Measurements from ENCODE around the gene ACOXL. TPM values are rescaled to one million over a fixed set of nuclear protein-coding genes. Genes with fewer than 3 reads are reported as not detected.

The ACOXL gene
- total and polyA plus RNA-seq, 2 donors, result 0.38 to 0.41 TPM

DNA sequence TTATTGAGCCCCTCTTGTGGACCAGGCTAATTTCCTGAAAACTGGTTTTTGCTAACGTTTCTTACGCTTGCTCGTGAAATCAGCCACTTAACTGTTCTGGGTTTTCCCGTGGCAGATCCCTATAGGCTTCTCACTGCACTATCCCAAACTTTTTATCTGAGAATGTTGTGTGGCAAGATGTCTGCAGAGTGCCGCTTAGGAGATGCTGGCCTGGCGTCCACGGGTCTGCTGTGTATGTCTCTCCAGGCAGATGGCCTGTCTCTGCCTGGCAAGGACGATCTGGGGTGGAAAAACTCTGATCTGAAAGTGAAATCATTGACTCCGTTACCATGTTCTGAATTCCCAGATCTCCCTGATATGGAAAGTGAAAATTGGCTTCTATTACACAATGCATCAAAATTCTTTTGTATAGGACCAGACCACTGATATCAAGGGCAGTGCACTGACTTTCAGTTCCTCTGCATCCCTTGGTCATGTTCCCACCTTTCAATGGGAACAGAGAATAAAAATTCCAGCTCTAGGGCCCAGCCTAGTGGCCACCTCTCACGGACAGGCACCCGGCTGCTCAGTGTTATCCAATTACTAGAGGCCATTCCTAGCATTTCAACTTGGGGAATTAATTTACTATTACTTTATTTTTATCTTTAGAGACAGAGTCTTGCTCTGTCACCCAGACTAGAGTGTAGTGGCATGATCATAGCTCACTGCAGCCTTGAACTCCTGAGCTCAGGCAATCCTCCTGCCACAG lies 154.6 kb downstream of the ACOXL start:
- Histone ChIP-seq H3K27me3 (ENCODE audit: control insufficient read depth in 2 of 2, insufficient read depth in 1 of 2, low read length in 1 of 2) (no peaks in the 10 kb centered on the region), H3K36me3 (ENCODE audit: control insufficient read depth in 2 of 2, insufficient read depth in 2 of 2, low read length in 1 of 2) (no peaks in the 10 kb centered on the region), H3K9me3 (ENCODE audit: control insufficient read depth in 2 of 2, insufficient read depth in 1 of 2, low read length in 1 of 2) (no peaks in the 10 kb centered on the region), H3K4me1 (ENCODE audit: control insufficient read depth in 2 of 2, insufficient read depth in 2 of 2, low read length in 2 of 2) (no peaks in the 10 kb centered on the region), H3K27ac (ENCODE audit: low read depth in 1 of 2, low read length in 1 of 2) (no peak overlapping the region), H3K4me3 (ENCODE audit: low read length in 2 of 2) (no peak overlapping the region)
- DNase-seq (ENCODE audit: low read depth in 6 of 9, low spot score in 9 of 9), result no peak
- WGBS, result 96% methylated on average over 11 of the region's 11 CpGs

DNA sequence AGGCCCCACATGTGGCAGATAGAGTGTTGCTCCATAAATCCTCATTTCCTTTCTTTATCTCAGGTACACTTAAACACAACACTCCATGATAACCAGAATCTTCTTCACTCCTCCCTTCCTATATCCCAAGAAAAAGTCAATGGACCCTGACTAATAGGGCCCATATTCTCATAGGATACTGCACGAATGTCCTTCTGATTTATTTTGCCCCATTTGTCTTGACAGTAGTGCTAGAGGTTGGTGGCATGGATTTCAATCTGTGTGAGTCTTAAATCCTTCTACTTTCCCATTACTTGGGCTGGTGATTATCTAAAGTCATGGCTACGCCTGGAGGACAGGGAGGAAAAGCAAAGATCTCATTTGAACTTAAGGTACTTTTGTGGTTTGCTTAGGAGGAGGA lies 156.0 kb downstream of the ACOXL start:
- DNase-seq (ENCODE audit: low read depth in 6 of 9, low spot score in 9 of 9), result no peak
- no peaks in the 10 kb centered on the region for H3K27me3 ChIP-seq (ENCODE audit: control insufficient read depth in 2 of 2, insufficient read depth in 1 of 2, low read length in 1 of 2)
- no peaks in the 10 kb centered on the region for H3K4me1 ChIP-seq (ENCODE audit: control insufficient read depth in 2 of 2, insufficient read depth in 2 of 2, low read length in 2 of 2)
- no peak overlapping the region for H3K27ac ChIP-seq (ENCODE audit: low read depth in 1 of 2, low read length in 1 of 2)
- no peak overlapping the region for H3K4me3 ChIP-seq (ENCODE audit: low read length in 2 of 2)
- H3K36me3 ChIP-seq (ENCODE audit: control insufficient read depth in 2 of 2, insufficient read depth in 2 of 2, low read length in 1 of 2), result no peaks in the 10 kb centered on the region
- H3K9me3 ChIP-seq (ENCODE audit: control insufficient read depth in 2 of 2, insufficient read depth in 1 of 2, low read length in 1 of 2), result no peaks in the 10 kb centered on the region
- 85% methylated on average over 2 of the region's 2 CpGs for WGBS

DNA sequence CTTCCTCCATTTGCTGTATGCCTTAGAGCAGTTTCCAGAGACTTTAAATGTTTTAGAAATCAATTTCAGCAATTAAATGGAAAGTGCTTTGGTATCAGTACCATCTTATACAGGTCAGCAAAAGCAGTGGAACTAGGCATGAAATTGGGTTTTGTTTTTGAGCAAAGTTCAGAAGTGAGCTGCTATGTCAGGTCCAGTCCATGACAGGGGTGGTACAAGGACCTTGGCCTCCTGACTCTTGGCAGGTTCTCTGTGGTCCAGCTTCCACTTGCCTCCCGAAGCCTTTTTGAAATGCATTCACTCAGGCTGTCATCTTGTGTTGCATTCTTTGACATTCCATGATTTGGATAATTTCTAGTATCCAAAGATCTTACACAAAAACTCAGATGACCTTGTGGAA lies 159.3 kb downstream of the ACOXL start:
- no peak overlapping the region for H3K4me3 ChIP-seq (ENCODE audit: low read length in 2 of 2)
- no peaks in the 10 kb centered on the region for H3K9me3 ChIP-seq (ENCODE audit: control insufficient read depth in 2 of 2, insufficient read depth in 1 of 2, low read length in 1 of 2)
- H3K4me1 ChIP-seq (ENCODE audit: control insufficient read depth in 2 of 2, insufficient read depth in 2 of 2, low read length in 2 of 2), result no peaks in the 10 kb centered on the region
- H3K27ac ChIP-seq (ENCODE audit: low read depth in 1 of 2, low read length in 1 of 2), result no peak overlapping the region
- no peak for DNase-seq (ENCODE audit: low read depth in 6 of 9, low spot score in 9 of 9)
- 0% methylated on average over 1 of the region's 1 CpG for WGBS
- no peaks in the 10 kb centered on the region for H3K36me3 ChIP-seq (ENCODE audit: control insufficient read depth in 2 of 2, insufficient read depth in 2 of 2, low read length in 1 of 2)
- no peaks in the 10 kb centered on the region for H3K27me3 ChIP-seq (ENCODE audit: control insufficient read depth in 2 of 2, insufficient read depth in 1 of 2, low read length in 1 of 2)

DNA sequence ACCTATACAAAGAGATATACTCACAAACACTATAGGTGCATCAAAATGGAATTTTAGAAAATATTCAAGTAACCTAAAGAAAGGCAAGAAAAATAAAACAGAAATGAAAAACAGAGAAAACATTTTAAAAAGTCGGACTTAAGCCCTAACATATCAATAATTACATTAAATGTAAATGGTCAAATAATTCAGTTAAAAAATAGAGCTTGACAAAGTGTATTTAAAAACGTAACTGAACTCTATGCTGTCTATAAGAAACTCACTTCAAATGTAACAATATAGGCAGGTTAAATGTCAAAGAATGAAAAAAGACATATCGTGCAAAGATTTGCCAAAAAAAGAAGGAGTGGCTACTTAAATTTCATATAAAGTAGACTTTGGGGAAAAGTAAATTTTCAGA lies 163.9 kb downstream of the ACOXL start:
- WGBS, result 95% methylated on average over 3 of the region's 3 CpGs

DNA sequence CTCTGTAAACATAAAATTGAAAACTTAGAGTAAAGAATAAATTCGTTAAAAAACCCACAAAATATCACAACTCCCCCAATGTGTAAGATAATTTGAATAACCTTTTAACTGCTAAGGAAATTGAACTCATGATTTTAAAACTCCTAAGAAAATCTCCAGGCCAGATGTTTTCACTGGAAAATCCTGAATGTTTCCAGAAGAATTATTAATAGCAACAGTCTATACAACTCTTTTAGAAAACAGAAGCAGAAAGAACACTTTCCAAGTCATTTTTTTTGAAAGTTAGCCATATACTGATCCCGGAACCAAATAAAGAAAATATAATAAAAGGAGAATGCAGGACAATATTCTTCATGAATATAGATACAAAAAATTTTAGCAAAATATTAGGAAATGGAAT lies 165.6 kb downstream of the ACOXL start:
- no peak overlapping the region for H3K4me3 ChIP-seq (ENCODE audit: low read length in 2 of 2)
- no peak overlapping the region for H3K27ac ChIP-seq (ENCODE audit: low read depth in 1 of 2, low read length in 1 of 2)
- WGBS, result 98% methylated on average over 2 of the region's 2 CpGs

More for the DNA sequence above, 163.9 kb downstream of the ACOXL start:
- Histone ChIP-seq H3K27ac (ENCODE audit: low read depth in 1 of 2, low read length in 1 of 2) (no peak overlapping the region), H3K36me3 (ENCODE audit: control insufficient read depth in 2 of 2, insufficient read depth in 2 of 2, low read length in 1 of 2) (no peaks in the 10 kb centered on the region), H3K4me1 (ENCODE audit: control insufficient read depth in 2 of 2, insufficient read depth in 2 of 2, low read length in 2 of 2) (peaks cover 0 to 2% of the 10 kb centered on the region in 2 donors), H3K27me3 (ENCODE audit: control insufficient read depth in 2 of 2, insufficient read depth in 1 of 2, low read length in 1 of 2) (no peaks in the 10 kb centered on the region), H3K4me3 (ENCODE audit: low read length in 2 of 2) (no peak overlapping the region), H3K9me3 (ENCODE audit: control insufficient read depth in 2 of 2, insufficient read depth in 1 of 2, low read length in 1 of 2) (no peaks in the 10 kb centered on the region)
- no peak for DNase-seq (ENCODE audit: low read depth in 6 of 9, low spot score in 9 of 9)

DNA sequence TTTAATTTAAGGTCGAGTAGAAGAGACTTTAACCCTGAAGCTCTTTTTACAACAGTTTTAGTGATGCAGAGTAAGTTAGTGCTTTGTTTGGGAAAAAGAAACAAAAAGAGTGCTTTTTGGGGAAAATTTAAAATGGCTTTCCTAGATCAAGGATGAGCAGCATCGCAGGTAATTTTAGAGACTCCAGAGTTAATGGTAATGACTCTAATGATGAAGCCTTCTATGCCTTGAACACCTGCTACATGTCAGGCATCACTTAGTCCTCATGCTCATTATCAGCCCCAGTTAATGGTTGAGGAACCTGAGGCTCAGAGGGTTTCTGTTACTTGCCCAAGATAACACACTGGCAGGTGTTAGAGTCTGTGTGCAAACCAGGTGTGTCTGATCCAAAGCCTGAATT lies 167.8 kb downstream of the ACOXL start:
- H3K4me3 ChIP-seq (ENCODE audit: low read length in 2 of 2), result no peak overlapping the region
- no peaks in the 10 kb centered on the region for H3K36me3 ChIP-seq (ENCODE audit: control insufficient read depth in 2 of 2, insufficient read depth in 2 of 2, low read length in 1 of 2)
- peaks cover 0 to 2% of the 10 kb centered on the region in 2 donors for H3K4me1 ChIP-seq (ENCODE audit: control insufficient read depth in 2 of 2, insufficient read depth in 2 of 2, low read length in 2 of 2)
- WGBS, result 92% methylated on average over 2 of the region's 2 CpGs
- DNase-seq (ENCODE audit: low read depth in 6 of 9, low spot score in 9 of 9), result peak in 1 of 9 donors; percentile 24
- H3K9me3 ChIP-seq (ENCODE audit: control insufficient read depth in 2 of 2, insufficient read depth in 1 of 2, low read length in 1 of 2), result no peaks in the 10 kb centered on the region
- no peak overlapping the region for H3K27ac ChIP-seq (ENCODE audit: low read depth in 1 of 2, low read length in 1 of 2)
- H3K27me3 ChIP-seq (ENCODE audit: control insufficient read depth in 2 of 2, insufficient read depth in 1 of 2, low read length in 1 of 2), result no peaks in the 10 kb centered on the region

More for the DNA sequence above, 165.6 kb downstream of the ACOXL start:
- no peaks in the 10 kb centered on the region for H3K9me3 ChIP-seq (ENCODE audit: control insufficient read depth in 2 of 2, insufficient read depth in 1 of 2, low read length in 1 of 2)
- no peak for DNase-seq (ENCODE audit: low read depth in 6 of 9, low spot score in 9 of 9)
- no peaks in the 10 kb centered on the region for H3K36me3 ChIP-seq (ENCODE audit: control insufficient read depth in 2 of 2, insufficient read depth in 2 of 2, low read length in 1 of 2)
- H3K4me1 ChIP-seq (ENCODE audit: control insufficient read depth in 2 of 2, insufficient read depth in 2 of 2, low read length in 2 of 2), result peaks cover 0 to 2% of the 10 kb centered on the region in 2 donors
- H3K27me3 ChIP-seq (ENCODE audit: control insufficient read depth in 2 of 2, insufficient read depth in 1 of 2, low read length in 1 of 2), result no peaks in the 10 kb centered on the region

DNA sequence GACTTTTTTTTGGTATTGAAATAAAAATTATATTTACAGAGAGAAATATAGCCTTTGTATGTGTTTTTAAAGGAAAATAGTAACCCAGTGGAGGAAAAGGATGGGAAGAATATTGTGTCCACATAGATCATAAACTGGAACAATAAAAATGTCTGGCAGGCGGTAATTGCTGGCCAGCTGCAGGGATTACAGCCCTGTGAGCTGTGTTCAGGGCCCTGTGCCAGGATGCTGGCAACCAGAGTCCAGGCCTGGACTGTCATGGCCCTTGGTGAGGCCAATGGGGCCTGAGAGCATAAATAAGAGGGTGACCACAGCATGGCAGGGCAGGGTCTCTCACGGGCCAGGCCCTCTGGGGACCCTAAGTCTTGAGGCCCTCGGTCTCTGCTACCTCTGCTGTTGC lies 171.2 kb downstream of the ACOXL start:
- no peak for DNase-seq (ENCODE audit: low read depth in 6 of 9, low spot score in 9 of 9)
- no peaks in the 10 kb centered on the region for H3K27me3 ChIP-seq (ENCODE audit: control insufficient read depth in 2 of 2, insufficient read depth in 1 of 2, low read length in 1 of 2)
- 98% methylated on average over 3 of the region's 3 CpGs for WGBS

DNA sequence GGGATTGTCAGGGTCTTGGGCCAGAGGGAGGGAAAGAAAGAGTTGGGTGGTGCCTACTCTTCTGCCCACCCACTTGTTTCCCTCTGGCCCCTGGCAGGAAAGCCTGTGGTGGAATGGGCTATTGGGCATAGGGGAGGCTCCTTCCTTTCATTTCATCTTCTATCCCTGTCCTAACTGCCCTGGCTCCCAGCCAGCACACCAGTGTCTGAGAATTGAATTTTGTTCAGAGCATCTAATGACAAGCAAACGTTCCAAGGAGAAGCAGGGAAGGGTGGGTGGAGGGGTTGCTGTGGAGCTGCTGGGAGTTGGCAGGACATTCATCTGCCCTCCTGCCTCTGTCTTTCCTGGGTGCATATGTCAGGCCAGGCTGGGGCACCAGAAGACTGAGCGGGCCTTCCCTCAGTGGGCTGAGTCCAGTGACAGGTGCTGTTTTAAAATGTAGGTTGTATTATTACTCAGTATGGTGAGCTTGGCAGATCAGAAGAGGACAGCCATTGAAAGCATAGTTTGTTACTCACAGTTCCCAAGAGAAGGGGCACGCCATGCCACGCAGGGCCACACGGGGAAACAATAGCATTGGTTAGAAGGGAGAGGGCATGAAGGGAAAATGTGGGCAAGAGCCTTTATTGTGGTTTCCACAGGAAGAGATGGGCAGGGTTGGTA lies 171.9 kb downstream of the ACOXL start:
- H3K9me3 ChIP-seq (ENCODE audit: control insufficient read depth in 2 of 2, insufficient read depth in 1 of 2, low read length in 1 of 2), result peaks cover 0 to 5% of the 10 kb centered on the region in 2 donors
- H3K27me3 ChIP-seq (ENCODE audit: control insufficient read depth in 2 of 2, insufficient read depth in 1 of 2, low read length in 1 of 2), result no peaks in the 10 kb centered on the region
- no peak overlapping the region for H3K4me3 ChIP-seq (ENCODE audit: low read length in 2 of 2)
- WGBS, result 76% methylated on average over 5 of the region's 5 CpGs
- H3K4me1 ChIP-seq (ENCODE audit: control insufficient read depth in 2 of 2, insufficient read depth in 2 of 2, low read length in 2 of 2), result peaks cover 0 to 2% of the 10 kb centered on the region in 2 donors
- DNase-seq (ENCODE audit: low read depth in 6 of 9, low spot score in 9 of 9), result no peak
- no peak overlapping the region for H3K27ac ChIP-seq (ENCODE audit: low read depth in 1 of 2, low read length in 1 of 2)
- H3K36me3 ChIP-seq (ENCODE audit: control insufficient read depth in 2 of 2, insufficient read depth in 2 of 2, low read length in 1 of 2), result no peaks in the 10 kb centered on the region

More for the DNA sequence above, 171.2 kb downstream of the ACOXL start:
- H3K9me3 ChIP-seq (ENCODE audit: control insufficient read depth in 2 of 2, insufficient read depth in 1 of 2, low read length in 1 of 2), result peaks cover 0 to 5% of the 10 kb centered on the region in 2 donors
- no peak overlapping the region for H3K4me3 ChIP-seq (ENCODE audit: low read length in 2 of 2)
- H3K36me3 ChIP-seq (ENCODE audit: control insufficient read depth in 2 of 2, insufficient read depth in 2 of 2, low read length in 1 of 2), result no peaks in the 10 kb centered on the region
- no peak overlapping the region for H3K27ac ChIP-seq (ENCODE audit: low read depth in 1 of 2, low read length in 1 of 2)
- peaks cover 0 to 2% of the 10 kb centered on the region in 2 donors for H3K4me1 ChIP-seq (ENCODE audit: control insufficient read depth in 2 of 2, insufficient read depth in 2 of 2, low read length in 2 of 2)

DNA sequence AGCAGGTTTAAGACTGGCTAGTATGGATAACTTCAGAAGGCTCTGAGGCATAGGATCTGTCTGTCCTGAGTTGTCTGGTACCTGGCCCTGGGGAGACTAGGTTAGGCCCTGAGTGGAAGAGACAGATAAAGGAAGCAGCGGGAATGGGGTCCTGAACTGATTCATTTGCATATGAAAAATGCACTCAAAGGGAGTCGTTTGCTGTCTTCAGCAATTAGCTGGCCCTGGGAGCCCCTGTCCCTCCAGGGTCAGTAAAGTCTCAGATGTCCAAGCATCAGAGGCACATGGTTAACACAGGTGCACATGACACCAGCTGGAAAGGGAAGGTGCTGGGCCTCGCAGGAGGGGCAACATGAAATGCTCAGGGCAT lies 172.4 kb downstream of the ACOXL start:
- H3K4me3 ChIP-seq (ENCODE audit: low read length in 2 of 2), result no peak overlapping the region
- peaks cover 0 to 2% of the 10 kb centered on the region in 2 donors for H3K4me1 ChIP-seq (ENCODE audit: control insufficient read depth in 2 of 2, insufficient read depth in 2 of 2, low read length in 2 of 2)
- WGBS, result 96% methylated on average over 3 of the region's 3 CpGs
- H3K9me3 ChIP-seq (ENCODE audit: control insufficient read depth in 2 of 2, insufficient read depth in 1 of 2, low read length in 1 of 2), result peaks cover 0 to 5% of the 10 kb centered on the region in 2 donors
- DNase-seq (ENCODE audit: low read depth in 6 of 9, low spot score in 9 of 9), result no peak
- H3K27ac ChIP-seq (ENCODE audit: low read depth in 1 of 2, low read length in 1 of 2), result no peak overlapping the region
- H3K36me3 ChIP-seq (ENCODE audit: control insufficient read depth in 2 of 2, insufficient read depth in 2 of 2, low read length in 1 of 2), result no peaks in the 10 kb centered on the region
- H3K27me3 ChIP-seq (ENCODE audit: control insufficient read depth in 2 of 2, insufficient read depth in 1 of 2, low read length in 1 of 2), result no peaks in the 10 kb centered on the region
